ENCODE results near the gene PTPRD.

- TF ChIP-seq POLR2AphosphoS5 (IDR thresholded peaks at IDR 0.05; ENCODE audit: low read depth, low read length): no peak
- no peak for TF ChIP-seq POLR2A (IDR thresholded peaks at IDR 0.05; ENCODE audit: low read depth, low read length)
Observed at GRCh38 chr9:8980496-8981013, 1632.2 kb downstream of the PTPRD start.

All from GM12892 (cell line).